Progenitor cell of endocrine pancreas (in vitro differentiated cells): Measurements from ENCODE around the gene PPFIA2. TPM values are rescaled to one million over a fixed set of nuclear protein-coding genes. Genes with fewer than 3 reads are reported as not detected.
"Not testable (repeated sequence)": the region's sequence is repeated elsewhere in the genome, so short reads cannot be mapped to it uniquely, and the experiment has no call there.

Experiments used
- DNase-seq: peaks from one replicate; pipeline ENCODE4 v3.0.0; 2021; ENCODE audit warnings: low spot score; ENCODE audit not compliant: unreplicated experiment
- H3K27ac Mint-ChIP-seq: 2 replicates; pipeline ENCODE4 v1.8.0; 2021; ENCODE audit warnings: mild to moderate bottlenecking, moderate library complexity, mixed read lengths
- H3K27me3 Mint-ChIP-seq: 2 replicates; pipeline ENCODE4 v1.8.0; 2021; ENCODE audit warnings: mixed read lengths
- H3K36me3 Mint-ChIP-seq: 2 replicates; pipeline ENCODE4 v1.8.0; 2022; ENCODE audit warnings: mixed read lengths; ENCODE audit not compliant: insufficient read depth
- H3K4me1 Mint-ChIP-seq: 2 replicates; pipeline ENCODE4 v1.8.0; 2021; ENCODE audit warnings: low read depth, mixed read lengths
- H3K4me3 Mint-ChIP-seq: 2 replicates; pipeline ENCODE4 v1.8.0; 2021; ENCODE audit warnings: low read depth, mild to moderate bottlenecking, moderate library complexity, mixed read lengths
- H3K9me3 Mint-ChIP-seq: 2 replicates; pipeline ENCODE4 v1.8.0; 2021; ENCODE audit warnings: low read depth, mixed read lengths
- CTCF ChIP-seq: fragments of 200-600 bp; sonication (generic); IDR thresholded peaks from one replicate; pipeline ENCODE4 v1.5.0; 2021; ENCODE audit warnings: antibody characterized with exemption, mild to moderate bottlenecking; ENCODE audit not compliant: unreplicated experiment
- total RNA-seq: library from RNA; stranded (reverse); gene quantifications from 2 replicates; pipeline ENCODE4 v1.2.1, GENCODE V29; 2021

Gene PPFIA2
- total RNA-seq, 1 donor from 2014 or later: 1.1 TPM

GRCh38 chr12:81212996-81213696 lies 546.0 kb downstream of the PPFIA2 start:
- Mint-ChIP-seq H3K27me3 (no peaks in the 10 kb centered on the region), H3K9me3 (no peaks in the 10 kb centered on the region), H3K36me3 (no peaks in the 10 kb centered on the region), H3K4me1 (peaks cover 11% of the 10 kb centered on the region), H3K27ac (no peak overlapping the region), H3K4me3 (no peak overlapping the region)
- no peak for TF ChIP-seq CTCF
- DNase-seq: no peak

GRCh38 chr12:81211306-81211705 lies 547.8 kb downstream of the PPFIA2 start:
- H3K9me3 Mint-ChIP-seq: no peaks in the 10 kb centered on the region
- no peak for TF ChIP-seq CTCF
- DNase-seq: no peak
- H3K27me3 Mint-ChIP-seq: no peaks in the 10 kb centered on the region
- H3K36me3 Mint-ChIP-seq: no peaks in the 10 kb centered on the region
- H3K27ac Mint-ChIP-seq: no peak overlapping the region
- no peak overlapping the region for H3K4me3 Mint-ChIP-seq
- H3K4me1 Mint-ChIP-seq: peaks cover 23% of the 10 kb centered on the region

- peaks cover 32% of the 10 kb centered on the region for H3K4me1 Mint-ChIP-seq
- H3K27ac Mint-ChIP-seq, H3K9me3 Mint-ChIP-seq, H3K36me3 Mint-ChIP-seq, H3K27me3 Mint-ChIP-seq, H3K4me3 Mint-ChIP-seq, DNase-seq: not testable (repeated sequence)
Measured at GRCh38 chr12:81209772-81210225, 549.4 kb downstream of the PPFIA2 start.

- no peak for TF ChIP-seq CTCF
- H3K27ac Mint-ChIP-seq: no peak overlapping the region
- peaks cover 35% of the 10 kb centered on the region for H3K4me1 Mint-ChIP-seq
- H3K27me3 Mint-ChIP-seq: no peaks in the 10 kb centered on the region
- DNase-seq: no peak
- no peaks in the 10 kb centered on the region for H3K36me3 Mint-ChIP-seq
- H3K9me3 Mint-ChIP-seq: no peaks in the 10 kb centered on the region
- H3K4me3 Mint-ChIP-seq: no peak overlapping the region
Measured at GRCh38 chr12:81209012-81209411, 550.1 kb downstream of the PPFIA2 start.

GRCh38 chr12:81208187-81208911 lies 550.8 kb downstream of the PPFIA2 start:
- Mint-ChIP-seq H3K27me3 (no peaks in the 10 kb centered on the region), H3K4me3 (no peak overlapping the region), H3K9me3 (no peaks in the 10 kb centered on the region), H3K4me1 (peaks cover 35% of the 10 kb centered on the region), H3K36me3 (no peaks in the 10 kb centered on the region), H3K27ac (peak overlapping the region; percentile 8)
- no peak for DNase-seq
- TF ChIP-seq CTCF: no peak
